HG02623 (cell line): Measurements from ENCODE around the gene GNRHR.

Experiments used
- ATAC-seq: cut with Tn5 transposase; IDR thresholded peaks from one replicate; pipeline ENCODE4 v1.9.1; 2021; ENCODE audit warnings: moderate library complexity; ENCODE audit not compliant: unreplicated experiment

GNRHR gene

GRCh38 chr4:67700738-67701516 is 53.3 kb downstream of the GNRHR start, which contains the start of gene UBA6:
Gene UBA6, minus strand, starts transcription at chr4:67701155. Its CDS starts 36 bp downstream, at chr4:67701119.
- peak; percentile 98 for ATAC-seq

- ATAC-seq: peak; percentile 20
These were observed 54.0 kb downstream of the GNRHR start for GRCh38 chr4:67700116-67700737.

GRCh38 chr4:67699603-67700002 is 54.6 kb downstream of the GNRHR start:
- ATAC-seq: no peak

GRCh38 chr4:67697860-67698687 is 56.1 kb downstream of the GNRHR start:
- ATAC-seq: no peak

GRCh38 chr4:67696061-67696460 is 58.1 kb downstream of the GNRHR start:
- ATAC-seq: no peak

GRCh38 chr4:67694662-67695061 is 59.5 kb downstream of the GNRHR start:
- ATAC-seq: no peak

GRCh38 chr4:67691328-67691727 is 62.9 kb downstream of the GNRHR start:
- no peak for ATAC-seq
